Vagina (tissue), 2 donors: Measurements from ENCODE around the gene NEB.

Experiments
- POLR2A ChIP-seq, 2 donors: fragments of 450-650 bp; IDR thresholded peaks; one replicate each; pipeline ENCODE4 v1.6.1; 2017; ENCODE audit warnings: antibody characterized with exemption in 2 of 2, mild to moderate bottlenecking in 2 of 2, moderate library complexity in 2 of 2
- POLR2AphosphoS5 ChIP-seq, 2 donors: sonication (generic); formaldehyde crosslinking; IDR thresholded peaks; one replicate each; pipeline ENCODE4 v1.9.0; 2017; ENCODE audit warnings: antibody characterized with exemption in 2 of 2, mild to moderate bottlenecking in 2 of 2, low read depth in 1 of 2; ENCODE audit not compliant: insufficient read depth in 1 of 2
- TF ChIP-seq, protein P1 (sequence below), 3 experiments: fragments of 450-650 bp in 2 of 3; fragments of 200-600 bp in 1 of 3; sonication (generic) in 1 of 3; IDR thresholded peaks; one replicate each; pipeline ENCODE4 v1.5.1; 2017 to 2019; ENCODE audit warnings: antibody characterized with exemption in 3 of 3, mild to moderate bottlenecking in 2 of 3, moderate library complexity in 2 of 3

DNA sequence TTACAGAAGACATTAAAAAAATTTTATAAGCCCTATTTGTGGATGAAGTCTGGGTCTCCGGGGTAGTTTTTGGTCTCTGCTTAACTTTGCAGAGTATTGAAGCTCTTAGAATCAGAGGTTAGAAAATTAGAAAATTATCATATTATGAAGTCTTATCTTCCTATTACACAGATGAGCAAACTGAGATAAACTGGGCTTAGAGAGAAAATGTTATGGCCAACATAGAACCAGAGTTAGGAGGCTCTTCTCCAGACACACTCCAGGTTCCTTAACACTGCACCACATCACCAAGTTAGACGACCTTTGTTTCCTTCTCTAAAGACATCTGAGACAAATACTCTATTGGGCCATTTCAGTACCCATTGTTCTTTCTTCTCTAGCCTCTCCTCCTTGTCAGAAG is 36.7 kb upstream of the NEB start:
- TF ChIP-seq POLR2AphosphoS5 (IDR thresholded peaks at IDR 0.05; ENCODE audit: insufficient read depth in 1 of 2, low read depth in 1 of 2), result no peak
- TF ChIP-seq, protein P1, sequence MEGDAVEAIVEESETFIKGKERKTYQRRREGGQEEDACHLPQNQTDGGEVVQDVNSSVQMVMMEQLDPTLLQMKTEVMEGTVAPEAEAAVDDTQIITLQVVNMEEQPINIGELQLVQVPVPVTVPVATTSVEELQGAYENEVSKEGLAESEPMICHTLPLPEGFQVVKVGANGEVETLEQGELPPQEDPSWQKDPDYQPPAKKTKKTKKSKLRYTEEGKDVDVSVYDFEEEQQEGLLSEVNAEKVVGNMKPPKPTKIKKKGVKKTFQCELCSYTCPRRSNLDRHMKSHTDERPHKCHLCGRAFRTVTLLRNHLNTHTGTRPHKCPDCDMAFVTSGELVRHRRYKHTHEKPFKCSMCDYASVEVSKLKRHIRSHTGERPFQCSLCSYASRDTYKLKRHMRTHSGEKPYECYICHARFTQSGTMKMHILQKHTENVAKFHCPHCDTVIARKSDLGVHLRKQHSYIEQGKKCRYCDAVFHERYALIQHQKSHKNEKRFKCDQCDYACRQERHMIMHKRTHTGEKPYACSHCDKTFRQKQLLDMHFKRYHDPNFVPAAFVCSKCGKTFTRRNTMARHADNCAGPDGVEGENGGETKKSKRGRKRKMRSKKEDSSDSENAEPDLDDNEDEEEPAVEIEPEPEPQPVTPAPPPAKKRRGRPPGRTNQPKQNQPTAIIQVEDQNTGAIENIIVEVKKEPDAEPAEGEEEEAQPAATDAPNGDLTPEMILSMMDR (IDR thresholded peaks at IDR 0.05), result no peak
- TF ChIP-seq POLR2A (IDR thresholded peaks at IDR 0.05), result no peak
